MM.1S (cell line): ENCODE results near the gene PDCD7.

ENCODE experiments used
- DNase-seq: peaks from one replicate; pipeline ENCODE4 v3.0.0-alpha.2; 2015
- H2AFZ ChIP-seq: fragments of 300-600 bp; sonication (generic); 2 replicates; pipeline ENCODE4 v1.6.0; 2016; ENCODE audit warnings: antibody characterized with exemption, low read length
- H3F3A ChIP-seq: fragments of 300-600 bp; sonication (generic); 2 replicates; pipeline ENCODE4 v1.6.1; 2016; ENCODE audit warnings: mild to moderate bottlenecking, antibody characterized with exemption, low read length, moderate library complexity, mixed read lengths; ENCODE audit not compliant: insufficient read depth
- H3K27ac ChIP-seq: fragments of 300-600 bp; sonication (generic); 2 replicates; pipeline ENCODE4 v1.5.1; 2016; ENCODE audit warnings: mild to moderate bottlenecking, low read length
- H3K27me3 ChIP-seq: fragments of 300-600 bp; sonication (generic); replicated peaks from 2 replicates; pipeline ENCODE4 v1.6.0; 2016; ENCODE audit warnings: low read length; ENCODE audit not compliant: insufficient read depth
- H3K36me3 ChIP-seq: fragments of 300-600 bp; sonication (generic); replicated peaks from 2 replicates; pipeline ENCODE4 v1.6.1; 2016; ENCODE audit warnings: mild to moderate bottlenecking, low read length, mixed read lengths; ENCODE audit not compliant: insufficient read depth
- H3K4me1 ChIP-seq: fragments of 300-600 bp; sonication (generic); 2 replicates; pipeline ENCODE4 v1.6.1; 2016; ENCODE audit warnings: low read length, mixed read lengths
- H3K4me2 ChIP-seq: fragments of 300-600 bp; sonication (generic); 2 replicates; pipeline ENCODE4 v1.6.0; 2016; ENCODE audit warnings: low read depth, low read length
- H3K4me3 ChIP-seq: fragments of 300-600 bp; sonication (generic); 2 replicates; pipeline ENCODE4 v1.5.1; 2016; ENCODE audit warnings: low read length, mixed read lengths
- H3K79me2 ChIP-seq: fragments of 300-600 bp; sonication (generic); 2 replicates; pipeline ENCODE4 v1.6.1; 2016; ENCODE audit warnings: mixed run types, low read length, mixed read lengths
- H3K9ac ChIP-seq: fragments of 300-600 bp; sonication (generic); 2 replicates; pipeline ENCODE4 v1.6.1; 2016; ENCODE audit warnings: low read length, mixed read lengths
- H3K9me2 ChIP-seq: fragments of 300-600 bp; sonication (generic); replicated peaks from 2 replicates; pipeline ENCODE4 v1.6.1; 2016; ENCODE audit warnings: mild to moderate bottlenecking, low read length, mixed read lengths; ENCODE audit not compliant: insufficient read depth
- H3K9me3 ChIP-seq: fragments of 300-600 bp; sonication (generic); replicated peaks from 2 replicates; pipeline ENCODE4 v1.6.1; 2016; ENCODE audit warnings: mild to moderate bottlenecking, low read length, mixed read lengths; ENCODE audit not compliant: insufficient read depth
- H4K20me1 ChIP-seq: fragments of 300-600 bp; sonication (generic); 2 replicates; pipeline ENCODE4 v1.6.1; 2016; ENCODE audit warnings: mild to moderate bottlenecking, low read length, moderate library complexity, mixed read lengths; ENCODE audit not compliant: insufficient read depth
- CTCF ChIP-seq: fragments of 300-600 bp; sonication (generic); IDR thresholded peaks from 2 replicates; pipeline ENCODE4 v1.5.1; 2016; ENCODE audit warnings: antibody characterized with exemption, low read length, mixed read lengths
- EZH2 ChIP-seq: fragments of 300-600 bp; sonication (generic); optimal IDR thresholded peaks from 2 replicates; pipeline ENCODE3; 2017; ENCODE audit warnings: low read depth, mild to moderate bottlenecking, antibody characterized with exemption, low read length, mixed read lengths
- EZH2phosphoT487 ChIP-seq: fragments of 300-600 bp; sonication (generic); IDR thresholded peaks from 2 replicates; pipeline ENCODE4 v1.6.1; 2018; ENCODE audit warnings: antibody characterized with exemption, low read length

PDCD7 gene

DNA sequence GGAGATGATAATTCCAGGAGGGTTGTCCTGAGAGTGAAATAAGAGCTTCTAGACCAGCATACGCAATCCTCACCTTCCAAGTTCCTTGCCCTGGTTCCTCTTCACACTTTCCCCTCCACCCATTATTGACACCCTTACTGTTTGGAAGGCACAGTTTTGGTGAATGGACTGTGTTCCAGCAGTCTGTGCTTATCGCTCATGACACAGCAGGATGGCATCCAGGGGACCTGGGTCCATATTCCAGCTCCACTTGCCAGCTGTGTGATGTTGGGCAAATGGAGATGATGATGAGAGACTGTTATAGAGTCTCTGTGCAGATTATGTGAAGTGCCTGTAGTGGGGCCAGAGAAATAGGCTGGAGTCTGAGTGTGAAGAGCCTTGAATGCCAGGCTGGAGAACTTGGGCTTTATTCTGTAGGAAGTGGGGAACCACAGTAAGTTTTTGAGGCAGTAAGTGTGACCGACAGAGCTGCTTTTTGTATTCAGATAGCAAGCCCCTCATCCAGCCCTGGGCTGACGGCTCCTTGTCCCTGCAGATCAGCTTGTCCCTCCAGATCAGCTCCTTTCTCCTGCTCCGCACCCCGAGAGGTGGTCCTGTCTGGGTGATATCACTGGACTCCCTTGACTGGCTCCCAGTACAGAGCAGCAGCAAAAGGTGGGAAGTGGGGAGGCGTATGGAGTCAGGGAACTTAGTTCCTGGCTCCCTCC lies 49.0 kb downstream of the PDCD7 start:
- TF ChIP-seq EZH2 (no peak), CTCF (no peak), EZH2phosphoT487 (no peak)
- no peak overlapping the region for H3K4me2 ChIP-seq

GRCh38 chr15:65083262-65083701 lies 50.3 kb downstream of the PDCD7 start:
- no peak for DNase-seq
- H3K4me1 ChIP-seq, result no peaks in the 10 kb centered on the region
- H3K4me3 ChIP-seq, result no peak overlapping the region
- no peak overlapping the region for H3K27ac ChIP-seq
- H3F3A ChIP-seq, result no peaks in the 10 kb centered on the region
- no peaks in the 10 kb centered on the region for H3K36me3 ChIP-seq
- no peaks in the 10 kb centered on the region for H4K20me1 ChIP-seq
- no peak overlapping the region for H3K4me2 ChIP-seq
- H3K9me3 ChIP-seq, result no peaks in the 10 kb centered on the region
- H2AFZ ChIP-seq, result no peak overlapping the region
- H3K27me3 ChIP-seq, result 0 out of 2 replicates have a peak, but pooled peaks cover 3% of the 10 kb centered on the region
- H3K79me2 ChIP-seq, result no peaks in the 10 kb centered on the region
- TF ChIP-seq EZH2 (no peak), EZH2phosphoT487 (no peak), CTCF (no peak)
- no peaks in the 10 kb centered on the region for H3K9me2 ChIP-seq
- no peak overlapping the region for H3K9ac ChIP-seq

More for the DNA sequence above, 49.0 kb downstream of the PDCD7 start:
- Histone ChIP-seq H4K20me1 (no peaks in the 10 kb centered on the region), H3F3A (no peaks in the 10 kb centered on the region), H3K9ac (no peak overlapping the region), H3K27ac (no peak overlapping the region), H3K4me1 (no peaks in the 10 kb centered on the region), H3K9me2 (no peaks in the 10 kb centered on the region), H3K36me3 (no peaks in the 10 kb centered on the region), H3K79me2 (no peaks in the 10 kb centered on the region), H3K9me3 (no peaks in the 10 kb centered on the region), H2AFZ (no peak overlapping the region), H3K27me3 (0 out of 2 replicates have a peak, but pooled peaks cover 3% of the 10 kb centered on the region), H3K4me3 (no peak overlapping the region)
- no peak for DNase-seq

DNA sequence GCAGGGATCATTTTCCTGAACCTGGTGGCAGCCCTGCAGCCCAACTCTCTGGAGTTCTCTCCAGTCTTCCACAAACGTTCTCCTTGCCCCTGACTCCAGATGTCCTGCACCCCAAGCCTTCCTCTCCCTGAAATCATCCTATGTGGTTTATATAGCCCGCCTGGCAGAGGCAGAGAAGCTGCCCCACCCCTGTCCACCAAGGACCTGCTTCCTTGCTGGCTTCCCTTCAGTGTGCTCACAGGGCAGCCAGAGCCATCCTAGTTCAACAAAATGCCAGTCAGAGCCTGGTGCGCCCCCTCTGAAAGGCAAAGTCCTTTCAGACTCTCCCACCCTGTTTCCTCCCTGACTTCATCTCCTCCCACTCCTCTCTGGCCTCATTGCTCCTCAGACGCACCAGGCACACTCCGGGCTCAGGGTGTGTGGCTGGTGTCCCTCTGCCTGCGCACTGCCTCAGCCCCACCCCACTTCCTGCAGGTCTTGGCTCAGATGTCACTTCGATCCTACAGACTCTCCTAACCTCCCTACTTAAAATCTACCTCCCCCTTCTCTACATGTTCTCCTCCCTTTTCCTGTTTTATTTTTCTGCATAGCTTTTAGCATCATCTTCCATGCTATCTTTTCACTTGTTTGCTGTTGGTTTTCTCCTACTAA lies 51.2 kb downstream of the PDCD7 start:
- Histone ChIP-seq H3K4me3 (no peak overlapping the region), H4K20me1 (no peaks in the 10 kb centered on the region), H3K27ac (no peak overlapping the region), H3K9me3 (no peaks in the 10 kb centered on the region), H3F3A (no peaks in the 10 kb centered on the region), H3K4me1 (no peaks in the 10 kb centered on the region), H3K9ac (no peak overlapping the region), H3K9me2 (no peaks in the 10 kb centered on the region), H3K4me2 (no peak overlapping the region), H2AFZ (no peak overlapping the region), H3K79me2 (no peaks in the 10 kb centered on the region), H3K36me3 (no peaks in the 10 kb centered on the region), H3K27me3 (0 out of 2 replicates have a peak, but pooled peaks cover 3% of the 10 kb centered on the region)
- no peak for DNase-seq
- TF ChIP-seq CTCF (no peak), EZH2 (no peak), EZH2phosphoT487 (no peak)
